OCI-LY3 (cell line): Measurements from ENCODE around the gene MED12L.

Source experiments
- H2AFZ ChIP-seq: fragments of 200-600, 300-600 bp; shearing (Covaris generic); 2 replicates; pipeline ENCODE4 v1.6.0; 2014; ENCODE audit warnings: antibody characterized with exemption, low read depth, low read length
- H3K27ac ChIP-seq: fragments of 200-600, 300-600 bp; sonication (generic); 2 replicates; pipeline ENCODE4 v1.5.1; 2014; ENCODE audit warnings: mild to moderate bottlenecking, low read length, moderate library complexity, mixed read lengths
- H3K27me3 ChIP-seq: fragments of 200-600, 300-600 bp; sonication (generic); 2 replicates; pipeline ENCODE4 v1.6.1; 2014; ENCODE audit warnings: low read depth, low read length, mixed read lengths
- H3K36me3 ChIP-seq: fragments of 200-600, 300-600 bp; sonication (generic); replicated peaks from 2 replicates; pipeline ENCODE3; 2014; ENCODE audit warnings: low read depth, low read length, mixed read lengths
- H3K4me1 ChIP-seq: fragments of 300-600, 200-600 bp; sonication (generic); 2 replicates; pipeline ENCODE4 v1.6.1; 2014; ENCODE audit warnings: low read length, mixed read lengths
- H3K4me2 ChIP-seq: fragments of 200-600, 300-600 bp; sonication (generic); 2 replicates; pipeline ENCODE4 v1.6.1; 2014; ENCODE audit warnings: low read length, mixed read lengths
- H3K4me3 ChIP-seq: fragments of 300-600, 200-600 bp; sonication (generic); 2 replicates; pipeline ENCODE4 v1.5.1; 2014; ENCODE audit warnings: antibody characterized with exemption, mild to moderate bottlenecking, low read length, moderate library complexity
- H3K79me2 ChIP-seq: fragments of 300-600, 200-600 bp; shearing (Covaris generic); 2 replicates; pipeline ENCODE4 v1.6.1; 2014; ENCODE audit warnings: mild to moderate bottlenecking, low read length, mixed read lengths
- H3K9ac ChIP-seq: fragments of 300-600, 200-600 bp; shearing (Covaris generic); 2 replicates; pipeline ENCODE4 v1.6.0; 2014; ENCODE audit warnings: mild to moderate bottlenecking, low read length, moderate library complexity
- H3K9me3 ChIP-seq: fragments of 200-600, 300-600 bp; shearing (Covaris generic); 2 replicates; pipeline ENCODE4 v1.6.1; 2014; ENCODE audit warnings: low read length, mixed read lengths; ENCODE audit not compliant: insufficient read depth
- H4K20me1 ChIP-seq: fragments of 200-600, 300-600 bp; sonication (generic); 2 replicates; pipeline ENCODE4 v1.6.1; 2016; ENCODE audit warnings: low read length, mixed read lengths; ENCODE audit not compliant: insufficient read depth
- EZH2phosphoT487 ChIP-seq: fragments of 200-600 bp; shearing (Covaris generic); IDR thresholded peaks from 2 replicates; pipeline ENCODE4 v1.6.1; 2018; ENCODE audit warnings: antibody characterized with exemption, mixed run types, low read depth
- TF ChIP-seq, protein P1 (sequence below): fragments of 200-600, 300-600 bp; sonication (generic); IDR thresholded peaks from 2 replicates; pipeline ENCODE4 v1.5.1; 2014; ENCODE audit warnings: antibody characterized with exemption, low read length, low read depth

Gene MED12L

GRCh38 chr3:151456065-151456464 is 370.6 kb downstream of the MED12L start:
- TF ChIP-seq EZH2phosphoT487: no peak
- TF ChIP-seq, protein P1, sequence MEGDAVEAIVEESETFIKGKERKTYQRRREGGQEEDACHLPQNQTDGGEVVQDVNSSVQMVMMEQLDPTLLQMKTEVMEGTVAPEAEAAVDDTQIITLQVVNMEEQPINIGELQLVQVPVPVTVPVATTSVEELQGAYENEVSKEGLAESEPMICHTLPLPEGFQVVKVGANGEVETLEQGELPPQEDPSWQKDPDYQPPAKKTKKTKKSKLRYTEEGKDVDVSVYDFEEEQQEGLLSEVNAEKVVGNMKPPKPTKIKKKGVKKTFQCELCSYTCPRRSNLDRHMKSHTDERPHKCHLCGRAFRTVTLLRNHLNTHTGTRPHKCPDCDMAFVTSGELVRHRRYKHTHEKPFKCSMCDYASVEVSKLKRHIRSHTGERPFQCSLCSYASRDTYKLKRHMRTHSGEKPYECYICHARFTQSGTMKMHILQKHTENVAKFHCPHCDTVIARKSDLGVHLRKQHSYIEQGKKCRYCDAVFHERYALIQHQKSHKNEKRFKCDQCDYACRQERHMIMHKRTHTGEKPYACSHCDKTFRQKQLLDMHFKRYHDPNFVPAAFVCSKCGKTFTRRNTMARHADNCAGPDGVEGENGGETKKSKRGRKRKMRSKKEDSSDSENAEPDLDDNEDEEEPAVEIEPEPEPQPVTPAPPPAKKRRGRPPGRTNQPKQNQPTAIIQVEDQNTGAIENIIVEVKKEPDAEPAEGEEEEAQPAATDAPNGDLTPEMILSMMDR: no peak
- Histone ChIP-seq H3K79me2 (no peaks in the 10 kb centered on the region), H3K27ac (no peak overlapping the region)

DNA sequence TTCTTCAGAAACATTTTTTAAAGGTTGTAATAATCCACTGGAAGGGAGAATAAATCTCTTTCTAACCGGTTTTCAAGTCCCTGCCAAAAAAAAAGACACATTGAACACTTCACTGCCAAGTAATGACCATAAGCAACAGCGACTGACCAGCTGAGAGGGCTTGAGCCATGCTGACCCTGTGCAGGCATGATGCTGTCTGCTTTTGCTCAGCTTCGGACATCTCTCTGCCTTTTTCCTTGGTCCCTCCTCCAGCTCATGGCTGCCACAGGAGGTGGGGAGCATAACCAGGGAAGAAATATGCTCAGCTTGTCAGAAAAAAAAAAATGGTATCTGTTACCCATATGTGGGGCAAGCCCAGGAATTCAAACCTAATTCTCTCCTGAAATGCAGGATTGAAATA is 373.9 kb downstream of the MED12L start:
- H3K27me3 ChIP-seq: no peaks in the 10 kb centered on the region

More at GRCh38 chr3:151456065-151456464, 370.6 kb downstream of the MED12L start:
- Histone ChIP-seq H2AFZ (no peak overlapping the region), H4K20me1 (no peaks in the 10 kb centered on the region), H3K9ac (no peak overlapping the region), H3K9me3 (no peaks in the 10 kb centered on the region), H3K27me3 (no peaks in the 10 kb centered on the region), H3K4me2 (no peak overlapping the region), H3K4me3 (no peak overlapping the region), H3K4me1 (no peaks in the 10 kb centered on the region), H3K36me3 (no peaks in the 10 kb centered on the region)

GRCh38 chr3:151460228-151460627 is 374.8 kb downstream of the MED12L start:
- no peaks in the 10 kb centered on the region for H3K9me3 ChIP-seq
- no peaks in the 10 kb centered on the region for H3K79me2 ChIP-seq
- no peak overlapping the region for H3K4me3 ChIP-seq
- no peak overlapping the region for H3K27ac ChIP-seq
- no peaks in the 10 kb centered on the region for H3K4me1 ChIP-seq
- no peak overlapping the region for H2AFZ ChIP-seq
- no peaks in the 10 kb centered on the region for H3K27me3 ChIP-seq
- H3K36me3 ChIP-seq: no peaks in the 10 kb centered on the region
- TF ChIP-seq, protein P1: no peak
- TF ChIP-seq EZH2phosphoT487: no peak
- H3K9ac ChIP-seq: no peak overlapping the region
- no peak overlapping the region for H3K4me2 ChIP-seq
- H4K20me1 ChIP-seq: no peaks in the 10 kb centered on the region

More for the DNA sequence above, 373.9 kb downstream of the MED12L start:
- Histone ChIP-seq H3K36me3 (no peaks in the 10 kb centered on the region), H3K9me3 (no peaks in the 10 kb centered on the region), H2AFZ (no peak overlapping the region), H3K4me2 (no peak overlapping the region), H4K20me1 (no peaks in the 10 kb centered on the region), H3K9ac (no peak overlapping the region), H3K27ac (no peak overlapping the region), H3K4me1 (no peaks in the 10 kb centered on the region), H3K4me3 (no peak overlapping the region), H3K79me2 (no peaks in the 10 kb centered on the region)
- TF ChIP-seq EZH2phosphoT487: no peak
- TF ChIP-seq, protein P1: no peak

DNA sequence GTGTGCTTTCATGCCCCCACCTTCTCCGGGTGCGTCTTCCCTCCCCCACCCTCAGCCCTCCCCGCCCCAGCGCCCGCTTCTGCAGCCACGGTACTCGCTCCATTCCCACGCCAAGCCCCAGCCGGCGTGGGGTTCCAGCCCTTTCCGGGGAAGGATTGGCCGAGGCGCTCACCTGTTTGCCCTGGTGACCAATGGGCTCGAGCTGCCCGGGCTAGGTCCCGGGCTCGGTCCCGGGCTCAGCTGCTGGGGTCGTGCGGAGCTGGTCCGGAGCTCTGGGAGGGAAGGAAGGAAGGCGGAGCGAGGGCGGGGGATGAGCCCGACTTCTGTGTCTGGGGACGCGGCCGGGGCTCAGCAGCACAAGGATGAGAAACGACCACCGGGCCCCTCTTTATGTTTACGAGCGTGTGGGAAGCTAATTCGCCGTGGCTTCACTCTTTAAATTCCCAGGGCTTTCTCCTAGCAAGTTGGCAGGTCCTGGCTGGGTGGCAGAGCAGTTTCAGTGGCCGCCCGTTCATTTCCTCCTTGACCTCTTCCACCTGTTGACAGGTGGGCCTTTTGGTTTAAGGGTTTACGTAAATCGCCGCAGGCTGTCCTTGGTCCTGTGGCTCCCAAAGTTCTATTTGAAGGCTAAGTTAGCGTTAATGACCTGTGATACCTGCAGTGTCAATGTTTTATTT is 375.4 kb downstream of the MED12L start, which contains the start of gene IGSF10:
IGSF10 (minus strand) TSS at position 288 of the 677 bp plus-strand sequence. CDS start 2,352 bp downstream, outside the sequence.
- no peaks in the 10 kb centered on the region for H3K36me3 ChIP-seq
- H3K9ac ChIP-seq: no peak within 1 kb of the TSS
- H3K79me2 ChIP-seq: no peaks in the 10 kb centered on the region
- H3K9me3 ChIP-seq: no peaks in the 10 kb centered on the region
- no peak within 1 kb of the TSS for H2AFZ ChIP-seq
- H3K4me1 ChIP-seq: no peaks in the 10 kb centered on the region
- H4K20me1 ChIP-seq: no peaks in the 10 kb centered on the region
- no peak within 1 kb of the TSS for H3K4me2 ChIP-seq
- H3K27me3 ChIP-seq: no peaks in the 10 kb centered on the region
- H3K27ac ChIP-seq: no peak within 1 kb of the TSS
- no peak within 1 kb of the TSS for H3K4me3 ChIP-seq
- TF ChIP-seq, protein P1: no peak
- TF ChIP-seq EZH2phosphoT487: no peak
